H1 (cell line): ENCODE data around the gene ASIC2. TPM values are rescaled to one million over a fixed set of nuclear protein-coding genes. Genes with fewer than 3 reads are reported as not detected.

Experiments used
- CTCF ChIA-PET: fragments of 300-600 bp; sonication (Branson Sonifier 250); formaldehyde crosslinking; loops from one replicate; lab custom pipeline; 2021; ENCODE audit not compliant: partially characterized antibody; lab: Charles Lee
- POLR2A ChIA-PET: fragments of 300-600 bp; sonication (Branson Sonifier 250); formaldehyde crosslinking; loops from one replicate; lab custom pipeline; 2021; ENCODE audit warnings: inconsistent platforms; ENCODE audit not compliant: partially characterized antibody; lab: Charles Lee
- DNase-seq, 2 experiments: peaks; one replicate each; pipeline versions ENCODE4 v3.0.0 to v3.0.0-alpha.2; 2010 to 2022; ENCODE audit warnings: low spot score in 2 of 2, low read depth in 1 of 2, mixed read lengths in 1 of 2
- FAIRE-seq: peaks from 2 replicates; lab custom pipeline; 2011; peaks lifted over from hg19 to GRCh38; lab: Jason Lieb, UNC
- H2AFZ ChIP-seq: 2 replicates; pipeline ENCODE4 v1.8.1; 2012; ENCODE audit warnings: low read length, inconsistent platforms
- H2AK5ac ChIP-seq: 2 replicates; pipeline ENCODE4 v1.6.1; 2013; ENCODE audit warnings: low read depth, low read length
- H2BK120ac ChIP-seq: replicated peaks from 2 replicates; pipeline ENCODE3; 2013; ENCODE audit warnings: low read depth, low read length, inconsistent platforms
- H2BK12ac ChIP-seq: 2 replicates; pipeline ENCODE4 v1.6.1; 2013; ENCODE audit warnings: low read depth, low read length
- H2BK15ac ChIP-seq: 2 replicates; pipeline ENCODE4 v1.6.1; 2013; ENCODE audit warnings: low read length
- H2BK20ac ChIP-seq: 2 replicates; pipeline ENCODE4 v1.6.1; 2013; ENCODE audit warnings: low read length
- H2BK5ac ChIP-seq: 2 replicates; pipeline ENCODE4 v1.6.1; 2013; ENCODE audit warnings: low read depth, low read length
- H3K14ac ChIP-seq: 2 replicates; pipeline ENCODE4 v1.6.1; 2013; ENCODE audit warnings: inconsistent platforms; ENCODE audit not compliant: insufficient read length
- H3K18ac ChIP-seq: 2 replicates; pipeline ENCODE4 v1.6.1; 2013; ENCODE audit warnings: low read length; ENCODE audit errors: extremely low read depth
- H3K23ac ChIP-seq: 2 replicates; pipeline ENCODE4 v1.6.1; 2013; ENCODE audit warnings: inconsistent platforms; ENCODE audit not compliant: insufficient read length
- H3K23me2 ChIP-seq: 2 replicates; pipeline ENCODE4 v1.6.1; 2013; ENCODE audit warnings: low read depth, low read length
- H3K27ac ChIP-seq: 2 replicates; pipeline ENCODE4 v1.6.1; 2011; ENCODE audit warnings: low read depth, low read length, inconsistent platforms
- H3K27me3 ChIP-seq, 4 experiments: replicated peaks in 1 of 4; 1 replicate in 1 of 4; 2 replicates in 3 of 4; pipeline versions ENCODE4 v1.6.1 to v1.8.1; 2011 to 2013; ENCODE audit warnings: low read length in 3 of 4, mild to moderate bottlenecking in 3 of 4, inconsistent platforms in 2 of 4, mixed read lengths in 2 of 4, moderate library complexity in 1 of 4; ENCODE audit not compliant: control insufficient read depth in 3 of 4, insufficient read depth in 3 of 4; ENCODE audit errors: extremely low read depth in 1 of 4
- H3K36me3 ChIP-seq, 4 experiments: 2 replicates each; pipeline versions ENCODE4 v1.6.1 to v1.8.1; 2011 to 2013; ENCODE audit warnings: mild to moderate bottlenecking in 4 of 4, low read length in 3 of 4, moderate library complexity in 2 of 4, control low read depth in 1 of 4, inconsistent platforms in 1 of 4; ENCODE audit not compliant: insufficient read depth in 4 of 4, control insufficient read depth in 2 of 4
- H3K4ac ChIP-seq: replicated peaks from 2 replicates; pipeline ENCODE3; 2013; ENCODE audit warnings: low read length, low read depth, mixed read lengths, inconsistent platforms; ENCODE audit not compliant: insufficient read length
- H3K4me1 ChIP-seq, 4 experiments: replicated peaks in 1 of 4; 1 replicate in 1 of 4; 2 replicates in 3 of 4; pipeline versions ENCODE4 v1.6.1 to v1.8.1; 2011 to 2013; ENCODE audit warnings: low read length in 3 of 4, inconsistent platforms in 2 of 4, mixed read lengths in 1 of 4; ENCODE audit not compliant: insufficient read depth in 4 of 4, control insufficient read depth in 3 of 4
- H3K4me2 ChIP-seq, 2 experiments: 2 replicates each; pipeline versions ENCODE4 v1.6.1 to v1.8.1; 2011 to 2013; ENCODE audit warnings: low read depth in 2 of 2, low read length in 2 of 2, control low read depth in 1 of 2, inconsistent platforms in 1 of 2, mild to moderate bottlenecking in 1 of 2; ENCODE audit not compliant: insufficient read depth in 1 of 2
- H3K4me3 ChIP-seq, 4 experiments: fragments of 200-600, 300-600 bp in 1 of 4; sonication (generic), shearing (Covaris generic), sonication (Bioruptor Twin) in 1 of 4; 2 replicates each; pipeline versions ENCODE4 v1.5.1 to v1.8.1; 2011 to 2016; ENCODE audit warnings: low read length in 4 of 4, low read depth in 3 of 4, control low read depth in 2 of 4, inconsistent platforms in 2 of 4, mild to moderate bottlenecking in 2 of 4, mixed read lengths in 1 of 4, moderate library complexity in 1 of 4; ENCODE audit not compliant: insufficient read depth in 2 of 4; ENCODE audit errors: extremely low read depth in 1 of 4
- H3K56ac ChIP-seq: replicated peaks from 2 replicates; pipeline ENCODE3; 2013; ENCODE audit warnings: low read depth, mild to moderate bottlenecking, mixed read lengths, low read length, inconsistent platforms; ENCODE audit not compliant: insufficient read length
- H3K79me1 ChIP-seq: 2 replicates; pipeline ENCODE4 v1.6.1; 2013; ENCODE audit warnings: low read depth, low read length, control low read depth
- H3K79me2 ChIP-seq, 2 experiments: 2 replicates each; pipeline versions ENCODE4 v1.6.1 to v1.8.1; 2012 to 2013; ENCODE audit warnings: low read length in 2 of 2, mild to moderate bottlenecking in 2 of 2, inconsistent platforms in 1 of 2; ENCODE audit not compliant: insufficient read depth in 2 of 2, control insufficient read depth in 1 of 2
- H3K9ac ChIP-seq, 4 experiments: replicated peaks in 1 of 4; 1 replicate in 1 of 4; 2 replicates in 3 of 4; pipeline versions ENCODE4 v1.6.1 to v1.8.1; 2011 to 2013; ENCODE audit warnings: low read depth in 3 of 4, low read length in 3 of 4, control low read depth in 2 of 4, mild to moderate bottlenecking in 2 of 4, moderate library complexity in 2 of 4, inconsistent platforms in 1 of 4; ENCODE audit errors: extremely low read depth in 1 of 4
- H3K9me3 ChIP-seq, 2 experiments: 2 replicates each; pipeline versions ENCODE4 v1.6.1 to v1.8.1; 2012 to 2013; ENCODE audit warnings: mild to moderate bottlenecking in 2 of 2, moderate library complexity in 2 of 2, control low read depth in 1 of 2, inconsistent platforms in 1 of 2, low read depth in 1 of 2, low read length in 1 of 2, mixed read lengths in 1 of 2; ENCODE audit not compliant: insufficient read depth in 2 of 2
- H4K20me1 ChIP-seq, 2 experiments: replicated peaks in 1 of 2; 2 replicates each; pipeline versions ENCODE3 to v1.8.1; 2011 to 2013; ENCODE audit warnings: inconsistent platforms in 2 of 2, low read length in 2 of 2, mild to moderate bottlenecking in 1 of 2; ENCODE audit not compliant: insufficient read depth in 2 of 2, control insufficient read depth in 1 of 2
- H4K5ac ChIP-seq: 2 replicates; pipeline ENCODE4 v1.6.1; 2013; ENCODE audit warnings: low read length, low read depth, mixed read lengths, inconsistent platforms; ENCODE audit not compliant: insufficient read length
- H4K8ac ChIP-seq: 2 replicates; pipeline ENCODE4 v1.8.0; 2013; ENCODE audit warnings: mild to moderate bottlenecking, moderate library complexity, low read length, inconsistent platforms; ENCODE audit not compliant: insufficient read depth; ENCODE audit errors: extremely low read depth
- H4K91ac ChIP-seq: replicated peaks from 2 replicates; pipeline ENCODE3; 2013; ENCODE audit warnings: low read length, mixed read lengths, inconsistent platforms; ENCODE audit not compliant: insufficient read length
- EP300 ChIP-seq, 2 experiments: IDR thresholded peaks; 1 replicate in 1 of 2; 2 replicates in 1 of 2; pipeline ENCODE4 v1.6.1; 2011 to 2012; ENCODE audit warnings: low read depth in 2 of 2, low read length in 2 of 2, mild to moderate bottlenecking in 2 of 2, borderline replicate concordance in 1 of 2, inconsistent platforms in 1 of 2, moderate library complexity in 1 of 2
- MAX ChIP-seq: IDR thresholded peaks from 2 replicates; pipeline ENCODE4 v1.6.1; 2012; ENCODE audit warnings: inconsistent platforms
- NANOG ChIP-seq: IDR thresholded peaks from 2 replicates; pipeline ENCODE4 v1.6.1; 2011; ENCODE audit warnings: low read length, low read depth, mild to moderate bottlenecking, inconsistent platforms; ENCODE audit not compliant: insufficient read depth, poor library complexity, severe bottlenecking
- SP1 ChIP-seq: IDR thresholded peaks from 2 replicates; pipeline ENCODE4 v1.6.1; 2011; ENCODE audit warnings: low read depth, low read length
- TAF7 ChIP-seq: optimal IDR thresholded peaks from 2 replicates; pipeline ENCODE3; 2011; ENCODE audit warnings: low read depth, mild to moderate bottlenecking, inconsistent platforms, low read length, moderate library complexity, borderline replicate concordance
- TBP ChIP-seq: IDR thresholded peaks from 2 replicates; pipeline ENCODE4 v1.6.1; 2011; ENCODE audit warnings: low read depth, low read length, improper control_type of control experiment
- polyA plus RNA-seq, 7 experiments: library from polyadenylated mRNA; depleted of rRNA in 3 of 7; stranded (reverse) in 5 of 7; unstranded in 2 of 7; fragments of >200 nt in 5 of 7; fragments of 200-250 nt in 2 of 7; gene quantifications; 1 replicate in 5 of 7; 2 replicates in 1 of 7; 4 replicates in 1 of 7; pipeline versions ENCODE4 v1.2.1 to v1.2.3, GENCODE V29; 2011 to 2013; ENCODE audit warnings: missing spikeins in 2 of 7, mixed read lengths in 2 of 7
- total RNA-seq: library from RNA; stranded (reverse); fragmentation: NEBNext Ultra II Directional; extraction: Animal tissue kit (Norgen Biotek cat#: 25700); gene quantifications from 2 replicates; pipeline ENCODE4 v1.2.1, GENCODE V29; 2021

ASIC2 gene
- total and polyA plus RNA-seq, 2 of the 8 experiments (the other 6 are each of a cell fraction or from before 2014, with no cell fraction given) = 0.86 to 1.2 TPM

DNA sequence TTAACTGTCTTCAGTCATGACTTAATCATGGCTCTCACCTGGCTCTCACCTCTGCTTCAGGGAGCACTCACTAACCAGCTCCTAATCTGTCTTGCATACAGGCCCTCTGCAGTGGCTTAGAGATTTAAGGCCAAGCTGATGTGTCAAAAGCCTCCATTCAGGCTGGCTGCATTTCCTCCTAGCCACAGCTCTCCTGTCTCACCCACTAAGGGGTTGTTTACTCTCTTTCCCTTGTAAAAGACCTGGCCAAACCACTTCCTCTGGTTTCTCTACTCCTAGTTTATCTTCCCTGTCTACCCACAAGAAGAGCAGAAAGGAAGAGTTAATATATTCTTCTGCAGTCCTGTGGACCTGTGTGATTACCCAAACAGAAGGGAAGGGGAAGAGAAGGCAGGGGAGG is 9.3 kb upstream of the ASIC2 start:
- Histone ChIP-seq H4K8ac (no peak overlapping the region), H2AK5ac (no peak overlapping the region), H3K18ac (no peak overlapping the region), H3K9ac (no peak overlapping the region), H2BK15ac (no peak overlapping the region), H2BK20ac (no peak overlapping the region), H3K27me3 (no peaks in the 10 kb centered on the region), H2BK12ac (no peak overlapping the region), H3K9me3 (peaks cover 0 to 3% of the 10 kb centered on the region in 2 experiments; a peak in 1 of 4 replicates), H3K23me2 (peaks cover 2% of the 10 kb centered on the region; the same call in 1 of the 2 replicates), H3K4me3 (no peak overlapping the region), H3K23ac (no peak overlapping the region), H3K4me2 (no peak overlapping the region), H2BK120ac (no peak overlapping the region), H3K79me2 (no peaks in the 10 kb centered on the region), H4K91ac (no peak overlapping the region), H2BK5ac (no peak overlapping the region), H3K56ac (no peak overlapping the region), H3K79me1 (no peaks in the 10 kb centered on the region), H3K4me1 (no peaks in the 10 kb centered on the region), H3K36me3 (no peaks in the 10 kb centered on the region), H2AFZ (no peak overlapping the region), H4K5ac (no peak overlapping the region), H3K27ac (no peak overlapping the region), H3K4ac (no peak overlapping the region), H3K14ac (no peak overlapping the region), H4K20me1 (no peaks in the 10 kb centered on the region)
- ChIA-PET POLR2A (no interaction called here), CTCF (interaction anchor here (1.5 to 1.6 kb wide), 2 partner anchors 13 to 213 kb away, joined by 3 to 5 read pairs; no protein-coding TSS in a partner anchor)
- no peak for TF ChIP-seq TBP
- TF ChIP-seq EP300 (IDR thresholded peaks at IDR 0.05; ENCODE audit: borderline replicate concordance in 1 of 2, low read depth in 2 of 2, low read length in 2 of 2) = no peak
- no peak for TF ChIP-seq NANOG
- TF ChIP-seq SP1 = no peak
- TF ChIP-seq MAX = no peak
- no peak for TF ChIP-seq TAF7
- FAIRE-seq = no peak
- no peak for DNase-seq
